HG03520 (cell line): ENCODE measurements around the gene MTHFD1.

Experiments
- ATAC-seq: cut with Tn5 transposase; IDR thresholded peaks from one replicate; pipeline ENCODE4 v1.9.1; 2021; ENCODE audit warnings: mild to moderate bottlenecking, moderate library complexity; ENCODE audit not compliant: unreplicated experiment

Gene MTHFD1

GRCh38 chr14:64405295-64405694 is 17.1 kb downstream of the MTHFD1 start:
- no peak for ATAC-seq

DNA sequence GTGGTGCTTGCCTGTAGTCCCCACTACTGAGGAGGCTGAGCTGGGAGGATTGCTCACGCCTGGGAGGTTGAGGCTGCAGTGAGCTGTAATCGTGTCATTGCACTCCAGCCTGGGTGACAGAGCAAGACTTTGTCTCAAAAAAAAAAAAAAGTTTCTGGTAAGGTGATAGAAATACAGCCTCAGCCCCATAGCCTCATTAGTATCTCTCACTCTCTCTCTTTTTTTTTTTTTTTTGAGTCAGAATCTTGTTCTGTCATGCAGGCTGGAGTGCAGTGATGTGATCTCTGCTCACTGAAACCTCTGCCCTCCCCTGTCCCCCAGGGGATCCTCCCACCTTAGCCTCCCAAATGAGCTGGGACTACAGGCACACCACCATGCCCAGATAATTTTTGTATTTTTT is 19.2 kb downstream of the MTHFD1 start:
- ATAC-seq = no peak

GRCh38 chr14:64409126-64409920 is 21.2 kb downstream of the MTHFD1 start:
- no peak for ATAC-seq

- no peak for ATAC-seq
Observed at GRCh38 chr14:64410084-64410774, 22.1 kb downstream of the MTHFD1 start.

GRCh38 chr14:64411001-64411400 is 22.8 kb downstream of the MTHFD1 start:
- no peak for ATAC-seq

DNA sequence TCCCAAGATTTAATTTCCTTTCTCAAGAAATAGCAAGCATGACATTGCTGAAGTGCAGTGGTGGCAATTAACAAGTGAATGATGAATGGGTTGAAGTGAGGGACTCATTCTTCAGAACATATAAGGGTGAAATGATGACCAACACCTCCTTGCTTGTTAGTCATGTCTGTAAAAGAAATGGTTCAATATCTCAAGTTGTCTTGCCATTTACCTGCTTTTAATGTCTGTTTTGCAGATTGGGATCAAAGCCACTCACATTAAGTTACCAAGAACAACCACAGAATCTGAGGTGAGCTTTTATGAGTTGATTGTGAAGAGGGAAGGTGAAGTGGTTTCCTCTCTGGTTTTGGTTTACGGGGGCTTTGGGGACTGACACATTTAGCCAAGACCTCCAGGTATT is 24.1 kb downstream of the MTHFD1 start:
- ATAC-seq = no peak

DNA sequence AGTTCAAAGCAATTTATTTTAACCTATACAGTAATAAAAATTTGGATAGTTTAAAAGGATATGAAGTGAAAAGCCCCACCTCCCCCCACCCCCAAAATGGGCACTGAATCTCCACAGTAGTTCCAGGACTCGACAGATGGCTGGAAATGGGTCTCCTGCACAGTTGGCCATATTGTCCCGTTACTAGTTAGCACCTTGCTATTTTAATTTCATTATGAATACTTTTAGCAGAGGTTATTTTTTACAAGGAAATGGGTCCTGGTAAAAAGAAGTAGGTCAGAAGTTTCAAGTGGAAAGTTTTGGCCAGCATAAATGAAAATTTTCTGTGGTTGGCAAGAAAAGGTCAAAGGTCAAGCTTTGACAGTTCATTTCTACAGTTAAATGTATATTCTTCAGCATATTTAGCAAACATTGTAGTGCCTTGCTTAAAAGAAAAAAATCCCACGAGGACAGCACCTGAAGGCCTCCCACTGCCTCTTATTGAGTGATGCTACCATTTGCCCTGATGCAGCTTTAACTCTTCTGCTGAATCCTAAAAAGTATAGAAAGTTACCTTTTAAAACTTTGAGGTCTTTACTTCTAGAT is 28.3 kb downstream of the MTHFD1 start:
- no peak for ATAC-seq

GRCh38 chr14:64417055-64417770 is 29.1 kb downstream of the MTHFD1 start:
- no peak for ATAC-seq

- ATAC-seq = no peak
Observed at GRCh38 chr14:64417771-64418125, 29.6 kb downstream of the MTHFD1 start.

DNA sequence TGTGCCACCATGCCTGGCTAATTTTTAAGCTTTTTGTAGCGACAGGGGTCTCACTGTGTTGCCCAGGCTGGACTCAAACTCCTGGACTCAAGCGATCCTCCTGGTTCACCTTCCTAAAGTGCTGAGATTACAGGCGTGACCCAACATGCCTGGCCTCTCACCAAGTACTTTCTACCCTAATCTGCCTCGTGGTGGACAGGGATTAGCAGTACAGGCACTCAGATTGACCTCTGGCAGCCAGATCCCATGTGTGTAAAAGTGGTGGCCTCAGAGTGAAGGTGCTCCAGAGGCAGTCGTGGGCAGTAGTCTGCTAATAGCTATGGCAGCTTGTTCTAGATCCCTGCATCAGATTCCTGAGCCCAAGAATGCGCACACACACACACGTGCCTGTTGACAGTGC is 30.9 kb downstream of the MTHFD1 start:
- no peak for ATAC-seq

- ATAC-seq = no peak
Observed at GRCh38 chr14:64421166-64421565, 33.0 kb downstream of the MTHFD1 start.

DNA sequence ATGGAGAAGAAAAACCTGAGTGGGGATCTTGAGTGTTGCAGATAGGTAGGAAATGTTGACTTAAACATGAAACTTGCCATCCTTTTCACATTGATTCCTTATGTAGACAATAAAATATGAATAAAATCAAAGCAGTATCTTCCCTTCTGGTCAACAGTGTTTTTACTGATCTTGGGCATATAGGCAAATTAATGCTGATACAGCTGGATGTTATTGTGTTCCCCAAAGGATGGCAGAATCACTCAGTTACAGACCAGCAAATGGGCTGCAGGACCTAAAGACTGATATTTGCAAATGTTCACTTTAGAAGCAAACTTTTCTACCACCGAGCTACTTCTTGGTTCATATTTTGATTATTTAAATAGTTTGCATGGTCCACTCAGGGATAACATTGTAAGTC is 33.9 kb downstream of the MTHFD1 start:
- no peak for ATAC-seq

DNA sequence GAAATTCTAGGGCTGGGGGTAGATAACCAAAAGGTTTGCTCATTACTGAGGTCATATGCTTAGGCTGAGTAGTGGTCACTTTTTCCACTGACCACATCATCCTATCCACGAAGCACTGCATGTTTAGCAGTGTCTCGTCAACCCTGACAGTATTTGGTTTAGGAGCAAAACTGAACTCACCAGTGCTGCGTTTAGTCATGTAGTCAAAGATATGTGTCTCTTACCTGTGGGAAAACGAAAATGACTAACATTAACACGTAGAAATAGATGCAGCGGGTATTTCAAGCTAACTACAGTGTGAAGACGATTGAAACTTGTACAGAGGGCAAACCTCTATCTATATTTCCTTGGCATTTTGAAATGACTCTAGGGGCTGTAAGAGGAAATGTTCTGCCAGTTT is 34.6 kb downstream of the MTHFD1 start:
- no peak for ATAC-seq

DNA sequence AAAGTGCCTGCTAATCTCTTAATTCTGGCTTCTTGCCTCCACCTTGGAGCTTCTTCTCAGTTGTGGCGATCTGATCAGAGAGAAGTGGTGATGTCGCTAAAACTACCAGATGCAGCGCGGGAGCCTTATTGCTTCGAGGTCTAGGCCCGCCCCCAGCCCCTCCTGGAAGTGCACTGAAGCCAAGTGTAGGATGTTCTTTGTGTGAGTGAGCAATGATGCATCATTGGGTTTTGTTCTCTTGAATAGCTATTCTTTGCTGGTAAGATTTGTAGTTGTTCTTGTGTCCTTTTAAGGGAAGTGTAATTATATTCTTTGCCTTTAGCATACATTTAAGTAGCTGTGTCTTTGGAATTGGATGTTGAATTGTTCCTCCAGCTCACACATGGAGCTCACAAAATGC is 35.8 kb downstream of the MTHFD1 start:
- no peak for ATAC-seq

DNA sequence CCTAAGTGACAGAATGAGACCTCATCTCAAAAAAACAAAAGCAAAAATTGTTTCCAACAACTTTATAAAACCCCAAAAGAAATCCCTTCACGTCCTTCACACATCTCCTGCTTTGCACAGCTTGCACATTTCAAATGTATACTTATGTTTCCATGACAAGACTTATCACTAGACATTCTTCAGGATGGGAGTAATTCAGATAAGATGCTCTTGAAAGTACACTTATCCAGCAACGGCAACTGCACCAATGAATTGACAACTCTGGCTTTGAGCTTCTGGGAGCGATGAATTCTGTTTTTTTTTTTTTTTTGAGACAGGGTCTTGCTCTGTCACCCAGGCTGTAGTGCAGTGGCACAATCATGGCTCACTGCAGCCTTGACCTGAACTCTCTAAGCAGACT is 46.4 kb downstream of the MTHFD1 start:
- ATAC-seq = no peak

- no peak for ATAC-seq
Observed at GRCh38 chr14:64438181-64438841, 50.2 kb downstream of the MTHFD1 start.

- ATAC-seq = no peak
Observed at GRCh38 chr14:64439141-64439540, 51.0 kb downstream of the MTHFD1 start.

DNA sequence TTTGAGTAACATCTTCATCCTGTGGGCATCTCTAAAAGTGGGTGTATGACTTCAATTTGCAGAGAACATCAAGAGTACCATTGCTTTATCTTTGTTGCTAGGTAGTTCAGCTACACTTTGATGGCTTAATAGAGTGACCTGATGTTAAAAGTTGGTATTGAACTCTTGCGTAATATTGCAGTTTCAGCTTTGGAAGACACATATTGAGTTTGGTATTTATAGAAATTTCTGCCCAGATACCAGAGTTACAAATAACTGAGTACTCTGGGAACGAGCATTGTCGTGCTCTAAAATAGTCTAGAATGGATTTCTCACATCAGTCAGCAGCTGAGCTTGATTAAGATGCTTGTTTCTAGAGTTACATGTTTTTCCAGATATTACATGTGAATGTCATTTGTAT is 52.3 kb downstream of the MTHFD1 start:
- no peak for ATAC-seq

DNA sequence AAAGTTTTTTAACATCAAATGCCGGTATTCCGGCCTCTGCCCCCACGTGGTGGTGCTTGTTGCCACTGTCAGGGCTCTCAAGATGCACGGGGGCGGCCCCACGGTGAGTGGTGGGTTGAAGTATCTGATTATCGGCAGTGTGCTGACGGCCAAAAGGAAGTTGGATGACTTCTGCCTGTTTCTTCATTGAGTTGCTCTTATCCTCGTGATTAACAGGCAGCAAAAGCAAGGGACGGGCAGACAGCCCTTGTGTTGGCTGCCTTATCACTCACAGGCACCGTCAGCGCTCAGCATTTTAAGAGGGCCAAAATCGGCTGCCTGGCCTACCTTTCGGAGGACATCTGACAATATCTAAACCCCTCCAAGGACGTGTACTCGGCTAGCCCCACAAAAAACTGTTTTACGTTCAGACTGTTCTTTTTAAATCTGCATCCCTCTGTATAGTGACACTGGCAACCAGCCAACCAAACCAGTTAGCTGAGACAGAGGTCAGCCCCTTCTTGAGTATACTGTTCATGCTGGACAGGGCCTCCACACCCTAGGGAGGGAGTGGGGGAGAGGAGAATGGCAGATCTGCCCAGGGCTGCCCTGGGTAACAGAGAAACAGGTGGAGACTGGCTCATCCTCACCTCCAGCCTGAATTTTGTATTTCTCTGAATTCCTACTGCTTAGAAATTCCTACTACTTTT is 54.3 kb downstream of the MTHFD1 start:
- no peak for ATAC-seq

GRCh38 chr14:64444140-64444539 is 56.0 kb downstream of the MTHFD1 start:
- ATAC-seq = no peak
